ENCODE measurements around the gene C4orf51. TPM values are rescaled to one million over a fixed set of nuclear protein-coding genes. Genes with fewer than 3 reads are reported as not detected.

C4orf51 gene
- total and polyA plus RNA-seq, 7 donors, result not detected

- Histone ChIP-seq H3K36me3 (no peaks in the 10 kb centered on the region), H3K27me3 (no peaks in the 10 kb centered on the region), H3K4me3 (no peak overlapping the region), H3K27ac (no peak overlapping the region), H3K4me1 (peaks cover 0 to 16% (median 14%) of the 10 kb centered on the region in 4 donors), H3K9me3 (no peaks in the 10 kb centered on the region)
- intact Hi-C loops (cut with DNase I), result no loop called here
- TF ChIP-seq EP300 (IDR thresholded peaks at IDR 0.05) (no peak), CTCF (IDR thresholded peaks at IDR 0.05) (no peak), POLR2A (IDR thresholded peaks at IDR 0.05) (no peak), POLR2AphosphoS5 (IDR thresholded peaks at IDR 0.05) (no peak)
- DNase-seq, result no peak
- 80 to 83% methylated on average over 2 of the region's 2 CpGs for WGBS, 2 donors
These were observed 60.9 kb downstream of the C4orf51 start for GRCh38 chr4:145740806-145741205.

GRCh38 chr4:145743641-145744040 lies 63.7 kb downstream of the C4orf51 start:
- intact Hi-C loops (cut with DNase I), result no loop called here
- Histone ChIP-seq H3K27me3 (no peaks in the 10 kb centered on the region), H3K4me3 (no peak overlapping the region), H3K4me1 (peaks cover 0 to 4% (median 0%) of the 10 kb centered on the region in 4 donors), H3K27ac (no peak overlapping the region), H3K9me3 (no peaks in the 10 kb centered on the region), H3K36me3 (no peaks in the 10 kb centered on the region)
- DNase-seq, result no peak
- WGBS, 2 donors, result 94 to 96% methylated on average over 2 of the region's 2 CpGs
- TF ChIP-seq CTCF (IDR thresholded peaks at IDR 0.05) (no peak), POLR2A (IDR thresholded peaks at IDR 0.05) (no peak), EP300 (IDR thresholded peaks at IDR 0.05) (no peak), POLR2AphosphoS5 (IDR thresholded peaks at IDR 0.05) (no peak)

- DNase-seq, result no peak
- Histone ChIP-seq H3K27me3 (no peaks in the 10 kb centered on the region), H3K4me1 (no peaks in the 10 kb centered on the region), H3K4me3 (no peak overlapping the region), H3K27ac (no peak overlapping the region), H3K36me3 (peaks cover 0 to 12% (median 11%) of the 10 kb centered on the region in 4 donors), H3K9me3 (no peaks in the 10 kb centered on the region)
- 95 to 96% methylated on average over 2 of the region's 2 CpGs for WGBS, 2 donors
- intact Hi-C loops (cut with DNase I), result no loop called here
- TF ChIP-seq POLR2AphosphoS5 (IDR thresholded peaks at IDR 0.05), result no peak
- TF ChIP-seq POLR2A (IDR thresholded peaks at IDR 0.05), result no peak
- TF ChIP-seq EP300 (IDR thresholded peaks at IDR 0.05), result no peak
- TF ChIP-seq CTCF (IDR thresholded peaks at IDR 0.05), result no peak
These were observed 75.9 kb downstream of the C4orf51 start for GRCh38 chr4:145755802-145756201.

- H3K27ac ChIP-seq, result no peak overlapping the region
- H3K4me1 ChIP-seq, result no peaks in the 10 kb centered on the region
- no peak for DNase-seq
- peaks cover 0 to 17% (median 15%) of the 10 kb centered on the region in 4 donors for H3K36me3 ChIP-seq
- no peak overlapping the region for H3K4me3 ChIP-seq
- WGBS, 2 donors, result 90 to 93% methylated on average over 1 of the region's 1 CpG
- no peak for TF ChIP-seq EP300 (IDR thresholded peaks at IDR 0.05)
- TF ChIP-seq POLR2AphosphoS5 (IDR thresholded peaks at IDR 0.05), result no peak
- no peak for TF ChIP-seq CTCF (IDR thresholded peaks at IDR 0.05)
- TF ChIP-seq POLR2A (IDR thresholded peaks at IDR 0.05), result no peak
- H3K27me3 ChIP-seq, result no peaks in the 10 kb centered on the region
- intact Hi-C loops (cut with DNase I), result no loop called here
- no peaks in the 10 kb centered on the region for H3K9me3 ChIP-seq
These were observed 76.3 kb downstream of the C4orf51 start for GRCh38 chr4:145756244-145756643.

GRCh38 chr4:145757188-145757587 lies 77.2 kb downstream of the C4orf51 start:
- intact Hi-C loops (cut with DNase I), result no loop called here
- Histone ChIP-seq H3K36me3 (peaks cover 0 to 26% (median 19%) of the 10 kb centered on the region in 4 donors), H3K4me3 (no peak overlapping the region), H3K4me1 (no peaks in the 10 kb centered on the region), H3K27me3 (no peaks in the 10 kb centered on the region), H3K27ac (no peak overlapping the region), H3K9me3 (no peaks in the 10 kb centered on the region)
- WGBS, 2 donors, result 75 to 94% methylated on average over 1 of the region's 1 CpG
- TF ChIP-seq POLR2AphosphoS5 (IDR thresholded peaks at IDR 0.05), result no peak
- no peak for TF ChIP-seq CTCF (IDR thresholded peaks at IDR 0.05)
- TF ChIP-seq EP300 (IDR thresholded peaks at IDR 0.05), result no peak
- no peak for TF ChIP-seq POLR2A (IDR thresholded peaks at IDR 0.05)
- DNase-seq, result no peak

Data from sigmoid colon (tissue), 7 donors.